HepG2 (cell line): Measurements from ENCODE around the gene GYS2.

ENCODE experiments used
- TCF7 ChIP-seq: sonication (generic); IDR thresholded peaks from 2 replicates; pipeline ENCODE4 v1.6.1; 2016; ENCODE audit warnings: antibody characterized with exemption, low read depth
- TF ChIP-seq, protein P1 (sequence below): sonication (generic); formaldehyde crosslinking; IDR thresholded peaks from 2 replicates; pipeline ENCODE4 v1.5.0; 2020; ENCODE audit warnings: mild to moderate bottlenecking, missing genetic modification reagents, moderate library complexity

DNA sequence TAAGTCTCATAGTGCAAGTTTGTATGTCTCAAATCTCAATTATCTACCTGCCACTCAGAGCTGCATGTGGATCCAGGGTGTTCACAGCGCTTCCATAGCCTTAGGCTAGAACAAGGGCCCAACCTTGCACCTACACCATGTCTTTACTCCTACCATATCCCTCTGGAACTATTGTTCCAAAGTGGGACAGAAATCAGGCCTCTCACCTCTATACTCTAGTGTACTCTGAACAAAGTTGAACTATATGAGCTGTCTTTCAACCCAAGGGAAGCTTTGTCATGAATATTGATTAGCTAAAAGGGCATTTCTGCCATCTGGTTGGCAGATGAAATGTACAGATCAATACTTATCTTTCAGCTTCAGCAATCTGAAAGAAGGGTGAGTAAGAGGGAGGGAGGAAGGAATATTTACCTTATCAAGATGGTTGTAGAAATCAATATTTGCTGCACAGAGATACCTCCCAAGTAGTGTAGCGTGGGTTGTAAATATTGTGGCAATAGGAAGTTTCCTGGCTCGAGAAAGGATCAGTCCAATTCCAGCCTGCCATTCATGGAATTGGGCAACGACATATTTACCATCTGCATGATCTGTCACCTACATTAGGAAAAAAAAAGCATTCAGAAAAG, 30.8 kb downstream of the GYS2 start:
- TF ChIP-seq, protein P1, sequence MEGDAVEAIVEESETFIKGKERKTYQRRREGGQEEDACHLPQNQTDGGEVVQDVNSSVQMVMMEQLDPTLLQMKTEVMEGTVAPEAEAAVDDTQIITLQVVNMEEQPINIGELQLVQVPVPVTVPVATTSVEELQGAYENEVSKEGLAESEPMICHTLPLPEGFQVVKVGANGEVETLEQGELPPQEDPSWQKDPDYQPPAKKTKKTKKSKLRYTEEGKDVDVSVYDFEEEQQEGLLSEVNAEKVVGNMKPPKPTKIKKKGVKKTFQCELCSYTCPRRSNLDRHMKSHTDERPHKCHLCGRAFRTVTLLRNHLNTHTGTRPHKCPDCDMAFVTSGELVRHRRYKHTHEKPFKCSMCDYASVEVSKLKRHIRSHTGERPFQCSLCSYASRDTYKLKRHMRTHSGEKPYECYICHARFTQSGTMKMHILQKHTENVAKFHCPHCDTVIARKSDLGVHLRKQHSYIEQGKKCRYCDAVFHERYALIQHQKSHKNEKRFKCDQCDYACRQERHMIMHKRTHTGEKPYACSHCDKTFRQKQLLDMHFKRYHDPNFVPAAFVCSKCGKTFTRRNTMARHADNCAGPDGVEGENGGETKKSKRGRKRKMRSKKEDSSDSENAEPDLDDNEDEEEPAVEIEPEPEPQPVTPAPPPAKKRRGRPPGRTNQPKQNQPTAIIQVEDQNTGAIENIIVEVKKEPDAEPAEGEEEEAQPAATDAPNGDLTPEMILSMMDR, result no peak
- peak; percentile 11; the same call in 1 of the 2 replicates for TF ChIP-seq TCF7
